Common myeloid progenitor, CD34-positive (primary cell): ENCODE measurements around the gene A1CF.

Experiments
- CTCF ChIA-PET: fragments of 350-600 bp; sonication (Branson Sonifier 250); formaldehyde crosslinking; loops from one replicate; lab custom pipeline; 2021; ENCODE audit warnings: antibody characterized with exemption; lab: Charles Lee
- POLR2A ChIA-PET: fragments of 350-600 bp; sonication (Branson Sonifier 250); formaldehyde crosslinking; loops from one replicate; lab custom pipeline; 2021; ENCODE audit warnings: antibody characterized with exemption; lab: Charles Lee
- DNase-seq, 3 donors: peaks; one replicate each; pipeline versions ENCODE4 v3.0.0 to v3.0.0-alpha.2; 2013
- H3K27ac ChIP-seq, 2 experiments: 1 replicate in 1 of 2; 2 replicates in 1 of 2; pipeline ENCODE4 v1.7.0; 2013; ENCODE audit warnings: inconsistent platforms in 2 of 2, low read length in 2 of 2, mild to moderate bottlenecking in 2 of 2, low read depth in 1 of 2, moderate library complexity in 1 of 2; ENCODE audit not compliant: severe bottlenecking in 2 of 2, insufficient read depth in 1 of 2, poor library complexity in 1 of 2
- H3K27me3 ChIP-seq, 5 experiments: replicated peaks in 2 of 5; 1 replicate in 3 of 5; 2 replicates in 2 of 5; pipeline versions ENCODE4 v1.6.1 to v1.7.0; 2013; ENCODE audit warnings: low read length in 4 of 5, mild to moderate bottlenecking in 2 of 5, moderate library complexity in 2 of 5, inconsistent platforms in 1 of 5; ENCODE audit not compliant: insufficient read depth in 5 of 5, control insufficient read depth in 4 of 5
- H3K36me3 ChIP-seq, 4 experiments: 1 replicate in 2 of 4; 2 replicates in 2 of 4; pipeline versions ENCODE4 v1.6.1 to v1.7.0; 2013; ENCODE audit warnings: low read length in 3 of 4, control low read depth in 1 of 4, mild to moderate bottlenecking in 1 of 4; ENCODE audit not compliant: control insufficient read depth in 4 of 4, insufficient read depth in 4 of 4
- H3K4me1 ChIP-seq, 4 experiments: 1 replicate in 3 of 4; 2 replicates in 1 of 4; pipeline versions ENCODE4 v1.6.1 to v1.7.1; 2013; ENCODE audit warnings: low read length in 3 of 4, mild to moderate bottlenecking in 3 of 4, control low read depth in 1 of 4, inconsistent platforms in 1 of 4, moderate library complexity in 1 of 4; ENCODE audit not compliant: control insufficient read depth in 4 of 4, insufficient read depth in 4 of 4; ENCODE audit errors: control extremely low read depth in 1 of 4
- H3K4me3 ChIP-seq, 7 experiments: 1 replicate in 4 of 7; 2 replicates in 3 of 7; pipeline versions ENCODE4 v1.5.1 to v1.7.0; 2013; ENCODE audit warnings: mild to moderate bottlenecking in 7 of 7, low read length in 6 of 7, moderate library complexity in 6 of 7, inconsistent platforms in 2 of 7, low read depth in 2 of 7, control low read depth in 1 of 7; ENCODE audit not compliant: insufficient read depth in 4 of 7, control insufficient read depth in 1 of 7; ENCODE audit errors: extremely low read depth in 1 of 7
- H3K9me3 ChIP-seq, 5 experiments: 1 replicate in 4 of 5; 2 replicates in 1 of 5; pipeline versions ENCODE4 v1.6.1 to v1.7.1; 2013; ENCODE audit warnings: low read length in 4 of 5, mild to moderate bottlenecking in 2 of 5, inconsistent platforms in 1 of 5, low read depth in 1 of 5, moderate library complexity in 1 of 5; ENCODE audit not compliant: control insufficient read depth in 4 of 5, insufficient read depth in 2 of 5; ENCODE audit errors: control extremely low read depth in 1 of 5
- WGBS: methylation state at CpG from one replicate; pipeline ENCODE4 v1.1.5; 2013; ENCODE audit not compliant: insufficient coverage; 5-methylcytosine and 5-hydroxymethylcytosine counted together

Gene A1CF

DNA sequence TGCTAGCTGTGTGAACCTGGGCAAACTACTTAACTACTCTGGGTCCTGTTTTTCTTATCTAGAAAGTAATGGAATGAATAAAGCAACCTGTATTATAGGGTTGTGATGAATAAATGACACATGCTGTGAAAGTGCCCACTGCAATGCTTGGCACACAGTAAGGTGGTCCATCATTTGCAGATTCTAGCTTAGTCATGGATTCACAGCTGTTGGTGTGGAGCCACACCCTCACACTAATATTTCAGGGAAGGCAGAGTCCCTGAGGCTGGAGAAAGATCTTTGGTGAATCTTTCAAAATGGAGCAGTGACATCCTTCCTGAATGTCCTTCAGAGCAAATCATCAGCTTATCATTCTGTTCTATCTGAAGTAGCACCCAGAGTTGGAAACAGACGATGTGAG lies 60.6 kb downstream of the A1CF start:
- H3K36me3 ChIP-seq = no peaks in the 10 kb centered on the region
- no peak for DNase-seq
- peaks cover 0 to 4% (median 0%) of the 10 kb centered on the region in 5 experiments for H3K27me3 ChIP-seq
- no peak overlapping the region for H3K4me3 ChIP-seq
- no peaks in the 10 kb centered on the region for H3K9me3 ChIP-seq
- WGBS = no CpG with 5 or more reads among the region's 1 CpG
- CTCF ChIA-PET = no interaction called here
- H3K27ac ChIP-seq = no peak overlapping the region
- no peaks in the 10 kb centered on the region for H3K4me1 ChIP-seq
- POLR2A ChIA-PET = interaction anchor here (1.1 kb wide), 1 partner anchor 8 kb away, joined by 3 read pairs; no protein-coding TSS in a partner anchor

DNA sequence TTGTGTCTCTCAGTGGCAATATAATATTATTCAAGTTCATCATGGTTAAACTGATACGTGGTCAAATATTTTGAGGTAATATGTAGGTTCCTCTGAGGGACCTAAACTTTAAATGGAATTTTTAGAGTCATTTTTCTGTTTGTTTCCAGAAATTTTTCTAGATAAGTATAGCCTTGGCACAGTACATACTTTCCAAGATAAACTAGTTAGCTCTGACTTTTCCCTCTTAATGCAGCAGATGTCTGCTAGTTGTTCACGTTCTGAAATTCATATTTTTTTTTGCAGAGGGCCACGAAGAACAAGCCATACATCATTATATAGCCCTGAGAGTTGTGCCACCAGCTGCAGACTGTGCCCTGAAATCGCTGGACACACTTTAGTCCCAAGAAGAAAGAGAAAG lies 61.6 kb downstream of the A1CF start:
- Histone ChIP-seq H3K4me1 (no peaks in the 10 kb centered on the region), H3K4me3 (no peak overlapping the region), H3K9me3 (no peaks in the 10 kb centered on the region), H3K27me3 (peaks cover 0 to 4% (median 0%) of the 10 kb centered on the region in 5 experiments), H3K27ac (no peak overlapping the region), H3K36me3 (no peaks in the 10 kb centered on the region)
- 82% methylated on average over 3 of the region's 4 CpGs for WGBS
- ChIA-PET POLR2A (interaction anchor here (1.1 kb wide), 1 partner anchor 9 kb away, joined by 3 read pairs; no protein-coding TSS in a partner anchor), CTCF (no interaction called here)
- no peak for DNase-seq

DNA sequence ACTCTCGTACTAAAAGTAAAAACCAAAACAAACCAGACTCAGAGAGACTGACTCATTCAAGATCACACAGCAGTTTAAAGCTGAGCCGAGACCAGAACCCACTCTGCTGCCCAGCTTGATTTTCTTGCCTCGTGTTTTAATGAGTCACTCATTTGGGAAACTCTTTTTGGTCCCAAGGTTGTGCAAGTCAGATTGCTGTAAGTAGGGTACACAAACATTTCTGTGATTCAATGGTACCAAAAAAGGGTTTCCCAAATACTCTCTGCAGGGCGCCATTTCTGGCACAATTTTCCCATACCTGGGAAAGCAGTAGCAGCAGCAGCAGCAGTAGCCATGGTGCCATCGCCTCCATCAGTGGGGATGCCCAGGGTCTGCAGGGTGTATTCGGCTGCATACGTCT lies 75.8 kb downstream of the A1CF start:
- DNase-seq = no peak
- CTCF ChIA-PET = no interaction called here
- POLR2A ChIA-PET = no interaction called here
- H3K27me3 ChIP-seq = peaks cover 0 to 3% (median 0%) of the 10 kb centered on the region in 5 experiments
- WGBS = 94% methylated on average over 6 of the region's 7 CpGs
- H3K4me1 ChIP-seq = no peaks in the 10 kb centered on the region
- no peaks in the 10 kb centered on the region for H3K9me3 ChIP-seq
- H3K27ac ChIP-seq = no peak overlapping the region
- no peaks in the 10 kb centered on the region for H3K36me3 ChIP-seq
- no peak overlapping the region for H3K4me3 ChIP-seq

DNA sequence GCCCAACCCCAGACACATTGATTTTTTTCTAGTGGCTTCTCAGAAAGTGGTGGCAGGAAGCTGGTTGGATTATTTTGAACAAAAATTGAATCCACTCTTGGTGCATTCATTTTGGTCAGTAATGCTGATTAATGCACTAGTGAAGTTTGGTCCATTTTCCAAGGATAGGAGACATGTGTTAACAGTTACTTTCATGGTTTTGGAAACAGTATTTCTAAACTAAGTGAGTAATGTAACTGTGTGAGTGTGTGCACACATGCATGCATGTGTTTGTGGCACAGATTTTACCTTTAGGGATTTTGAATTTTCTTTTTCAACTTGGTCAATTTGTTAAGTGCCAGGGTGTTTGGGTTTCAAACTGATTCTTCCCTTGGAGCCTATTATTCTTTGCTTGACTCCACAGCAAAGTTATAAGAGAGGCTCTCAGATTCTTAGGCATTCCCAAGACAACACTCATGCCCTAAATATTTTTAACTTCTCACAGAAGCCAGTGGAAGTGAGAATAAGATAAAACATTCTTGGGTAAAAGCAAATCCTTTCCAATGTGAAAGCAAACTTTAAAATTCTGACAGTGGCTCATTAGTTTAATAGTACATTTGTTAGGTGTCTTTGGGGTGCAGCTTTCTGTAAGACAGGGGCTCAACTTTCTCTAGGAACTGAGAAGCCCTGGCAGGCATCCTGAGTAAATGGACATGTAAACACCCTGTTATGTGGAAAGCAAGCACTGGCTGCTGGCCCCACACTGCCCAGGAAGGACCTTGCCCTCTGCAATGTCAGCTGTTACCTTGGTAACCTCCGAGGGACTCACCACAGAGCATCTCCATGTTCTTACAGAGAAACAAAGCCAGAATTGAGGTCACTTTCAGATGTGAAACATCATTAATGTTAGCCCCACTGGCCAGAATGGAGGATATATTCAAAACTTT lies 77.3 kb downstream of the A1CF start:
- no peak for DNase-seq
- no peak overlapping the region for H3K27ac ChIP-seq
- H3K36me3 ChIP-seq = no peaks in the 10 kb centered on the region
- POLR2A ChIA-PET = no interaction called here
- no peak overlapping the region for H3K4me3 ChIP-seq
- H3K9me3 ChIP-seq = no peaks in the 10 kb centered on the region
- H3K4me1 ChIP-seq = no peaks in the 10 kb centered on the region
- WGBS = no CpG with 5 or more reads among the region's 1 CpG
- CTCF ChIA-PET = no interaction called here
- peaks cover 0 to 3% (median 0%) of the 10 kb centered on the region in 5 experiments for H3K27me3 ChIP-seq

DNA sequence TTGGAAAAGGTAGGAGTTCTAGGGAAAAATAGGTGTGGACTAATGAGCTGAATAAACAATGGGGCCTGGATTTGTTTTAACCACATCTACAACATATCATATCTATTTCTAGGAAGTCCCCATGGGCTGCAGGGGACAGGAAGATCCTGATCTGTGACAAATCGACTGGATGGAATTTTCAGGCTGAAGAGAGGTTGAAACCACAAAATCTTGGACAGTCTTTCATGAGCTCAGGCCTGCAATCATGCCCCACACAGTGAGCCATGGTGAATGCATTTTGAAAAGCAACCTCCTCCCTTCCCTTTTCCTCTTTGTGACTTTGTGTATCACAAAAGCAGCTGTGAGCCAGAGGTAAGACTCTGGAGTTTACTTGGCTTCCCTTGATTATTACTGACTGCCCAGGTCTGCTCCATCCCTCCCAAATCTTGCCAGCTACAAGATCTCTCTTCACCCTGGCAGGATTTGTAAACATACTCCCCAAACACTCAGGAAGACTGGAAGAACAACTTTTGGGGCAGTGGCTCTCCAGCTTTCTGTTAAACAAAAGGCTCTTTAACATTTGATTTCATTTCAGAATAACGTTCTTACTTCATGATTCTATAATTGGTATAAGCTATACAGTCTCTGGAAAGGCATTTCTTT lies 79.3 kb downstream of the A1CF start:
- ChIA-PET CTCF (no interaction called here), POLR2A (no interaction called here)
- no peak for DNase-seq
- H3K36me3 ChIP-seq = no peaks in the 10 kb centered on the region
- H3K4me3 ChIP-seq = no peak overlapping the region
- WGBS = 67% methylated on average over 1 of the region's 2 CpGs
- H3K4me1 ChIP-seq = no peaks in the 10 kb centered on the region
- H3K27me3 ChIP-seq = peaks cover 0 to 4% (median 0%) of the 10 kb centered on the region in 5 experiments
- H3K27ac ChIP-seq = no peak overlapping the region
- H3K9me3 ChIP-seq = no peaks in the 10 kb centered on the region

DNA sequence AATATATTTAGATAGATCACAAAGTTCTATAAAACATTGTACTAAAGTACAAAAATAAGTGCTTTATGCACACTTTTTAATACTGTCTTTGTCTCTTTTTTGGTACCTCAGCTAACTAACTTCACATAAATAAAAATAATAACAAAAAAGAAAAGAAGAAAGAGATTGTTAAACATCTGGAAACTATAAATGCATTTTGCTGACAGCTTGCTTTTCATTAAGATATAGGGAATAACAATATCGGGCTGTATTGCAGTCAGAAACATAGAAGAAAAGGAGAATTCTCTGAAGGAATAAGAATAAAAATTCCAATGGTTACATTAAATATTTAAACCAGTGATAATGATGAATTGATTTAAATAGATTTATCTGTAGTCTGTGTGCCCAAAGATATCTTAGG lies 85.8 kb downstream of the A1CF start:
- no peak overlapping the region for H3K27ac ChIP-seq
- 100% methylated on average over 1 of the region's 1 CpG for WGBS
- H3K9me3 ChIP-seq = no peaks in the 10 kb centered on the region
- CTCF ChIA-PET = no interaction called here
- DNase-seq = no peak
- POLR2A ChIA-PET = no interaction called here
- H3K4me3 ChIP-seq = no peak overlapping the region
- H3K36me3 ChIP-seq = no peaks in the 10 kb centered on the region
- H3K4me1 ChIP-seq = no peaks in the 10 kb centered on the region
- H3K27me3 ChIP-seq = peaks cover 0 to 4% (median 3%) of the 10 kb centered on the region in 5 experiments

DNA sequence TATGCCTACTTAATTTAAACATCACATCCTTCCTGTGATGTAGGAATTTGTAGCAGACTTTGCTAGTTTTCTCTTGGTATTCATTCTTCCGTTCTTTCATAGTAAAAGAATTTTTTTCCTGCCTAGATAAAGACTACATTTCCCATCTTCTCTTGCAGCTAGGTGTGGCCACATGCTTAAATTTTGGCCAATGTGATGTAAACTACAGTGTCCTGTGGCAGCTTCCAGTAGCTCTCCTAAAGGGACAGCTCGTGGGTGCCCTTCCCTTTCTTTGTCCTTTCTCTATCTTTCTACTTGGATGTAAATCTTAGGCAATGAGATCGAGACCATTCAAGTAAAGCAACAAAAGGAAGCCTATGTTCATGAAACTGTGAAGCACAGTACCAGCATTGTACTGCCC lies 87.1 kb downstream of the A1CF start:
- no peak overlapping the region for H3K27ac ChIP-seq
- WGBS = 86% methylated on average over 1 of the region's 3 CpGs
- no peak overlapping the region for H3K4me3 ChIP-seq
- no peaks in the 10 kb centered on the region for H3K36me3 ChIP-seq
- ChIA-PET CTCF (no interaction called here), POLR2A (no interaction called here)
- peaks cover 0 to 4% (median 3%) of the 10 kb centered on the region in 5 experiments for H3K27me3 ChIP-seq
- H3K9me3 ChIP-seq = no peaks in the 10 kb centered on the region
- no peaks in the 10 kb centered on the region for H3K4me1 ChIP-seq
- DNase-seq = no peak
